PC-9 (cell line): ENCODE data around the gene FOSB. TPM values are rescaled to one million over a fixed set of nuclear protein-coding genes. Genes with fewer than 3 reads are reported as not detected.

Source experiments
- BruUV-seq: library from RNA; stranded (reverse); fragments of 400-500 nt; replicated peaks from 2 replicates; lab custom pipeline; 2021; lab: Mats Ljungman, UMichigan
- CTCF ChIA-PET: fragments of 300-600 bp; sonication (Branson Sonifier 250); formaldehyde crosslinking; loops from one replicate; lab custom pipeline; 2022; ENCODE audit warnings: antibody characterized with exemption; lab: Charles Lee
- POLR2A ChIA-PET: fragments of 300-600 bp; sonication (Branson Sonifier 250); formaldehyde crosslinking; loops from one replicate; lab custom pipeline; 2022; ENCODE audit warnings: antibody characterized with exemption; ENCODE audit not compliant: unreplicated experiment; lab: Charles Lee
- DNase-seq, 2 experiments: peaks; one replicate each; pipeline versions ENCODE4 v3.0.0 to v3.0.0-alpha.2; 2015 to 2022; ENCODE audit warnings: mixed read lengths in 1 of 2
- H2AFZ ChIP-seq: fragments of 200-600 bp; sonication (generic); 2 replicates; pipeline ENCODE4 v1.8.1; 2017; ENCODE audit warnings: antibody characterized with exemption
- H3F3A ChIP-seq: fragments of 200-600 bp; sonication (generic); 2 replicates; pipeline ENCODE4 v1.8.1; 2017; ENCODE audit warnings: antibody characterized with exemption, mild to moderate bottlenecking, low read depth; ENCODE audit not compliant: insufficient read depth
- H3K27ac ChIP-seq: fragments of 200-600 bp; sonication (generic); 2 replicates; pipeline ENCODE4 v1.6.1; 2016; ENCODE audit warnings: mixed run types
- H3K27me3 ChIP-seq: fragments of 200-600 bp; sonication (generic); 2 replicates; pipeline ENCODE4 v1.6.1; 2016; ENCODE audit warnings: low read depth, mixed run types; ENCODE audit not compliant: insufficient read depth
- H3K36me3 ChIP-seq: fragments of 200-600 bp; sonication (generic); 2 replicates; pipeline ENCODE4 v1.6.1; 2016; ENCODE audit warnings: low read depth, mixed run types
- H3K4me1 ChIP-seq: fragments of 200-600 bp; sonication (generic); replicated peaks from 2 replicates; pipeline ENCODE4 v1.6.1; 2016; ENCODE audit warnings: mixed run types; ENCODE audit not compliant: insufficient read depth
- H3K4me2 ChIP-seq: fragments of 200-600 bp; sonication (generic); 2 replicates; pipeline ENCODE4 v1.6.1; 2017; ENCODE audit warnings: mixed run types
- H3K4me3 ChIP-seq: fragments of 200-600 bp; sonication (generic); 2 replicates; pipeline ENCODE4 v1.6.1; 2016; ENCODE audit warnings: mixed run types
- H3K79me2 ChIP-seq: fragments of 200-600 bp; sonication (generic); 2 replicates; pipeline ENCODE4 v1.6.1; 2017; ENCODE audit warnings: low read depth, mixed run types
- H3K9me2 ChIP-seq: fragments of 200-600 bp; sonication (generic); 2 replicates; pipeline ENCODE4 v1.8.1; 2017; ENCODE audit warnings: mild to moderate bottlenecking; ENCODE audit not compliant: insufficient read depth
- H3K9me3 ChIP-seq: fragments of 200-600 bp; sonication (generic); 2 replicates; pipeline ENCODE4 v1.8.1; 2016; ENCODE audit warnings: low read depth; ENCODE audit not compliant: insufficient read depth
- H4K20me1 ChIP-seq: fragments of 200-600 bp; sonication (generic); 2 replicates; pipeline ENCODE4 v1.8.1; 2017; ENCODE audit not compliant: insufficient read depth
- EZH2 ChIP-seq: fragments of 200-600 bp; sonication (generic); IDR thresholded peaks from 2 replicates; pipeline ENCODE4 v1.8.0; 2017; ENCODE audit warnings: antibody characterized with exemption, low read depth
- intact Hi-C: fragments of 100-400 bp; cut with micrococcal nuclease; formaldehyde crosslinking; loops from one replicate; pipeline ENCODE4 v1.10.0; 2022; ENCODE audit not compliant: unreplicated experiment
- total RNA-seq: library from RNA; stranded (reverse); gene quantifications from 2 replicates; pipeline ENCODE4 v1.2.3, GENCODE V29; 2021
- TF ChIP-seq, protein P1 (sequence below): fragments of 200-600 bp; sonication (generic); conservative IDR thresholded peaks from 2 replicates; pipeline ENCODE4 v1.6.1; 2017; ENCODE audit warnings: mixed run types, antibody characterized with exemption, mild to moderate bottlenecking, moderate library complexity

Gene FOSB
- total RNA-seq, 1 experiment from 2014 or later = 7.9 TPM

DNA sequence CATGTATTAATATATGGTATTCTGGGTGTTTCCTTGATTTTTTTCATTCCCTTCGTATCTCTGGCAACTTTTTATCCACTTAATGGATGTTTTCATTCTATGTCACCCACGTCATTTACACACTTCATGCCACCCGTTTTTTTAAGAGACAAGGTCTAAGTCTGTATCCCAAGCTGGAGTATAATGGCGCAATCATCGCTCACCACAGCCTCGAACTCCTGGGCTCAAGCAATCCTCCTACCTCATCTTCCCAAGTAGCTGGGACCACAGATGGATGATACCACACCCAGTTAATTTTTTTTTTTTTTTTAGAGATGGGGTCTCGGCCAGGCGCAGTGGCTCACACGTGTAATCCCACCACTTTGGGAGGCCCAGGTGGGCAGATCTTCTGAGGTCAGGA, 36.1 kb downstream of the FOSB start:
- intact Hi-C loops = no loop called here
- H3F3A ChIP-seq = peaks cover 35% of the 10 kb centered on the region
- no TSS peak for BruUV-seq
- TF ChIP-seq, protein P1, sequence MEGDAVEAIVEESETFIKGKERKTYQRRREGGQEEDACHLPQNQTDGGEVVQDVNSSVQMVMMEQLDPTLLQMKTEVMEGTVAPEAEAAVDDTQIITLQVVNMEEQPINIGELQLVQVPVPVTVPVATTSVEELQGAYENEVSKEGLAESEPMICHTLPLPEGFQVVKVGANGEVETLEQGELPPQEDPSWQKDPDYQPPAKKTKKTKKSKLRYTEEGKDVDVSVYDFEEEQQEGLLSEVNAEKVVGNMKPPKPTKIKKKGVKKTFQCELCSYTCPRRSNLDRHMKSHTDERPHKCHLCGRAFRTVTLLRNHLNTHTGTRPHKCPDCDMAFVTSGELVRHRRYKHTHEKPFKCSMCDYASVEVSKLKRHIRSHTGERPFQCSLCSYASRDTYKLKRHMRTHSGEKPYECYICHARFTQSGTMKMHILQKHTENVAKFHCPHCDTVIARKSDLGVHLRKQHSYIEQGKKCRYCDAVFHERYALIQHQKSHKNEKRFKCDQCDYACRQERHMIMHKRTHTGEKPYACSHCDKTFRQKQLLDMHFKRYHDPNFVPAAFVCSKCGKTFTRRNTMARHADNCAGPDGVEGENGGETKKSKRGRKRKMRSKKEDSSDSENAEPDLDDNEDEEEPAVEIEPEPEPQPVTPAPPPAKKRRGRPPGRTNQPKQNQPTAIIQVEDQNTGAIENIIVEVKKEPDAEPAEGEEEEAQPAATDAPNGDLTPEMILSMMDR = no peak
- no peak for TF ChIP-seq EZH2
- no peak overlapping the region for H3K4me2 ChIP-seq
- H4K20me1 ChIP-seq = no peaks in the 10 kb centered on the region
- H3K4me1 ChIP-seq = peaks cover 15% of the 10 kb centered on the region
- H3K79me2 ChIP-seq = peaks cover 25% of the 10 kb centered on the region
- H3K36me3 ChIP-seq = no peaks in the 10 kb centered on the region
- H3K27me3 ChIP-seq = no peaks in the 10 kb centered on the region
- no peak for DNase-seq
- no peak overlapping the region for H3K27ac ChIP-seq
- no peaks in the 10 kb centered on the region for H3K9me3 ChIP-seq
- H3K9me2 ChIP-seq = no peaks in the 10 kb centered on the region
- ChIA-PET POLR2A (no interaction called here), CTCF (no interaction called here)
- H3K4me3 ChIP-seq = no peak overlapping the region
- H2AFZ ChIP-seq = no peak overlapping the region

DNA sequence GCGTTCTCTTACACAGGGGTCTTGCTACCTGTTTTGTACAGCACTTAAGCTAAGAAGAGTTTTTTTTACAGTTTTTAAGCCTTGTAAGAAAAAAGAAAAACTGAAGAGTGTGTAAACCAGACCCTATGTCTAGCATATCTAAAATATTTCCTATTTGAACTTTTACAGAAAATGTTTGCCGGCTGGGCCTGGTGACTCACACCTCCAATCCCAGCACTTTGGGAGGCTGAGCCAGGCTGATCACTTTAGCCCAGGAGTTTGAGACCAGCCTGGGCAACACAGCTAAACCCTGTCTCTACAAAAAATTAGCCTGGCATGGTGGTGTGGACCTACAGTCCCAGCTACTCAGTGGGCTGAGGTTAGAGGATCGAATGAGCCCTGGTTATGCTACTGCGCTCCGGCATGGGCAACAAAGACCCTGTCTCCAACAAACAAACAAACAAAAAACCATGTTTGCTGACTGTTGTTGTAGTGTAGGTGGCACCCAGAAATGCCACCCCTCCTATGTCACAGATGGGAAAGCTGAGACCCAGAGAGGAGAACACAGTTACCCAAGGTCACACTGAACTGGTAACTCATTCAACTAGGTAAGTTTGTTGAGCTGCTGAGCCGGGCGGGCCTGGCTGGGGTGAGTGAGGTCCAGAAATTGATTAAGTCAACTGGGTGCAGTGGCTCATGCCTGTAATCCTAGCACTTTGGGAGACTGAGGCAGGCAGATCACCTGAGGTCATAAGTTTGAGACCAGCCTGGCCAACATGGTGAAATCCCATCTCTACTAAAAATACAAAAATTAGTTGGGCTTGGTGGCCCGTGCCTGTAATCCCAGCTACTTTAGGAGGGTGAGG, 37.6 kb downstream of the FOSB start:
- DNase-seq = no peak
- ChIA-PET POLR2A (no interaction called here), CTCF (interaction anchor here (0.6 to 0.8 kb wide), 2 partner anchors 172 to 1002 kb away, joined by 3 read pairs; no protein-coding TSS in a partner anchor)
- peaks cover 9% of the 10 kb centered on the region for H4K20me1 ChIP-seq
- peak overlapping the region; percentile 97; the same call in 1 of the 2 replicates for H3K4me3 ChIP-seq
- no peak overlapping the region for H2AFZ ChIP-seq
- no peaks in the 10 kb centered on the region for H3K36me3 ChIP-seq
- intact Hi-C loops = loop anchor here (5.0 kb wide), 1 partner anchor 137 kb away; no protein-coding TSS in a partner anchor
- no peaks in the 10 kb centered on the region for H3K9me3 ChIP-seq
- H3K4me2 ChIP-seq = peak overlapping the region; percentile 99
- peaks cover 46% of the 10 kb centered on the region for H3F3A ChIP-seq
- no TSS peak for BruUV-seq
- H3K27me3 ChIP-seq = no peaks in the 10 kb centered on the region
- H3K9me2 ChIP-seq = no peaks in the 10 kb centered on the region
- H3K27ac ChIP-seq = peak overlapping the region; percentile 95
- H3K4me1 ChIP-seq = peaks cover 21% of the 10 kb centered on the region
- H3K79me2 ChIP-seq = peaks cover 39% of the 10 kb centered on the region
- TF ChIP-seq, protein P1 = no peak
- no peak for TF ChIP-seq EZH2

DNA sequence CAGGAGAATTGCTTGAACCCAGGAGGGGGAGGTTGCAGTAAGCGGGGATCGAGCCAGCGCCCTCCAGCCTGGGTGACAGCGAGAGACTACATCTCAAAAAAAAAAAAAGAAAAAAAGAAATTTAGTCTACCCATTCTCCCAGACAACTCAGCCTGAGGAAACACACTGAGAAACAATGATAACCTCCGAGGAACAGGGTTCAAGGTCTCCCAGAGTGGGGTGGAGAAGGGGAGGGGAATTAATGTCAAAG, 38.1 kb downstream of the FOSB start:
- ChIA-PET CTCF (interaction anchor here (0.7 to 0.8 kb wide), 2 partner anchors 172 to 378 kb away, joined by 3 read pairs; no protein-coding TSS in a partner anchor), POLR2A (no interaction called here)
- Histone ChIP-seq H3F3A (peaks cover 46% of the 10 kb centered on the region), H3K79me2 (peaks cover 45% of the 10 kb centered on the region), H2AFZ (peak overlapping the region; percentile 69), H4K20me1 (peaks cover 15% of the 10 kb centered on the region), H3K9me3 (no peaks in the 10 kb centered on the region), H3K4me1 (peaks cover 21% of the 10 kb centered on the region), H3K36me3 (no peaks in the 10 kb centered on the region), H3K4me3 (peak overlapping the region; percentile 97), H3K9me2 (no peaks in the 10 kb centered on the region), H3K4me2 (peak overlapping the region; percentile 99), H3K27ac (peak overlapping the region; percentile 95), H3K27me3 (no peaks in the 10 kb centered on the region)
- TSS peak; percentile 77 for BruUV-seq
- TF ChIP-seq, protein P1 = no peak
- TF ChIP-seq EZH2 = no peak
- intact Hi-C loops = loop anchor here (1.0 to 5.0 kb wide), 2 partner anchors 78 to 136 kb away; partner anchors contain the start of gene OPA3
- no peak for DNase-seq
